Lung (tissue), 16 donors: Measurements from ENCODE around the gene ATG4B. TPM values are rescaled to one million over a fixed set of nuclear protein-coding genes. Genes with fewer than 3 reads are reported as not detected.
"Not testable (repeated sequence)": the region's sequence is repeated elsewhere in the genome, so short reads cannot be mapped to it uniquely, and the experiment has no call there.

Source experiments
- ATAC-seq: fragments of 200-7000 bp; cut with Tn5 transposase; one replicate; pipeline ENCODE4 v1.9.1; 2020; ENCODE audit warnings: moderate number of reproducible peaks; ENCODE audit not compliant: insufficient read depth, low FRiP score
- DNase-seq, 3 donors: peaks; one replicate each; pipeline ENCODE4 v3.0.0-alpha.2; 2013 to 2017
- H3K27ac ChIP-seq, 2 donors: one replicate each; pipeline ENCODE4 v1.5.1; 2013; ENCODE audit warnings: mild to moderate bottlenecking in 2 of 2, moderate library complexity in 2 of 2, control low read depth in 1 of 2, inconsistent platforms in 1 of 2, low read depth in 1 of 2, low read length in 1 of 2
- H3K27me3 ChIP-seq, 3 donors: one replicate each; pipeline ENCODE4 v1.5.1; 2013; ENCODE audit warnings: low read length in 2 of 3; ENCODE audit not compliant: control insufficient read depth in 3 of 3, insufficient read depth in 3 of 3
- H3K36me3 ChIP-seq, 4 donors: one replicate each; pipeline ENCODE4 v1.5.1; 2013; ENCODE audit warnings: low read length in 4 of 4, mild to moderate bottlenecking in 1 of 4, moderate library complexity in 1 of 4; ENCODE audit not compliant: control insufficient read depth in 4 of 4, insufficient read depth in 4 of 4
- H3K4me1 ChIP-seq, 5 donors: one replicate each; pipeline ENCODE4 v1.5.1; 2013; ENCODE audit warnings: low read length in 5 of 5, mild to moderate bottlenecking in 2 of 5, moderate library complexity in 1 of 5; ENCODE audit not compliant: control insufficient read depth in 5 of 5, insufficient read depth in 5 of 5
- H3K4me3 ChIP-seq: one replicate; pipeline ENCODE4 v1.5.1; 2013; ENCODE audit warnings: mild to moderate bottlenecking, control low read depth, moderate library complexity
- H3K9ac ChIP-seq, 2 donors: one replicate each; pipeline ENCODE4 v1.5.1; 2013; ENCODE audit warnings: low read length in 2 of 2, control low read depth in 1 of 2; ENCODE audit not compliant: insufficient read depth in 1 of 2
- H3K9me3 ChIP-seq, 4 donors: one replicate each; pipeline ENCODE4 v1.5.1; 2013; ENCODE audit warnings: low read length in 3 of 4, mild to moderate bottlenecking in 1 of 4, moderate library complexity in 1 of 4; ENCODE audit not compliant: control insufficient read depth in 4 of 4, insufficient read depth in 3 of 4
- CTCF ChIP-seq: IDR thresholded peaks from 2 replicates; pipeline ENCODE4 v1.5.1; 2012; ENCODE audit warnings: mild to moderate bottlenecking; ENCODE audit errors: control extremely low read depth, extremely low read depth
- WGBS, 2 donors: extraction: QIAGEN DNeasy Blood & Tissue Kit; methylation state at CpG; one replicate each; pipeline ENCODE4 v1.1.7; 2013; 5-methylcytosine and 5-hydroxymethylcytosine counted together
- long read RNA-seq, 5 donors: transcript quantifications; one replicate each; lab custom pipeline, GENCODE V29; 2026
- polyA plus RNA-seq, 2 donors: library from polyadenylated mRNA; stranded (reverse); fragments of 200-250 nt; gene quantifications; one replicate each; pipeline ENCODE4 v1.2.1, GENCODE V29; 2013
- total RNA-seq, 2 donors: library from RNA; depleted of rRNA in 1 of 2; stranded (reverse); fragments of >200 nt in 1 of 2; gene quantifications; one replicate each; pipeline ENCODE4 v1.2.1, GENCODE V29; 2014 to 2021
- donor health status: control.
- donor health status: control.
- donor health status: Bipolar disorder and iron deficiency.
- donor health status: healthy.
- donor health status: DM: yes; HTN: yes; CAD: no.

ATG4B gene
- total RNA-seq (10 to 100 TPM; 69.1 to 74.9 TPM), polyA plus RNA-seq (10 to 100 TPM; 45.1 to 55.0 TPM)
- long read RNA-seq, donor 1, transcript ATG4B-205 (13 exons, 2,878 nt): major isoform, 11 of 17 reads
- long read RNA-seq, donor 1, partial matches to known transcripts: 0 of 17 reads
- long read RNA-seq, donor 1, other reads (novel, unspliced or antisense): 0 of 17 reads
- long read RNA-seq, donor 2, partial matches to known transcripts: 0 of 4 reads
- long read RNA-seq, donor 2, other reads (novel, unspliced or antisense): 0 of 4 reads
- long read RNA-seq, donor 3, partial matches to known transcripts: 25 of 34 reads
- long read RNA-seq, donor 3, other reads (novel, unspliced or antisense): 0 of 34 reads
- long read RNA-seq, donor 4, partial matches to known transcripts: 7 of 10 reads
- long read RNA-seq, donor 4, other reads (novel, unspliced or antisense): 0 of 10 reads
- long read RNA-seq, donor 5, transcript ATG4B-205 (13 exons, 2,878 nt): major isoform, 8 of 12 reads
- long read RNA-seq, donor 5, partial matches to known transcripts: 0 of 12 reads
- long read RNA-seq, donor 5, other reads (novel, unspliced or antisense): 0 of 12 reads

GRCh38 chr2:241637018-241637794 is at the start of gene ATG4B, which contains the start of gene THAP4:
Gene ATG4B, plus strand, starts transcription at chr2:241637693. Its CDS starts 22 bp downstream, at chr2:241637715.
Gene THAP4, minus strand, starts transcription at chr2:241637158. Its CDS starts 141 bp downstream, at chr2:241637017.
- peak; percentile 91 for ATAC-seq
- TF ChIP-seq CTCF: no peak
- H3K4me1 ChIP-seq: peaks cover 6 to 26% (median 15%) of the 10 kb centered on the region in 5 donors
- peak; percentile 88 to 94 (median 91) for DNase-seq
- peak within 1 kb of the TSS; percentile 73 to 90 for H3K9ac ChIP-seq
- 0% methylated on average over 116 to 123 of the region's 123 CpGs for WGBS, 2 donors
- no peaks in the 10 kb centered on the region for H3K9me3 ChIP-seq
- peaks cover 0 to 23% (median 17%) of the 10 kb centered on the region in 4 donors for H3K36me3 ChIP-seq
- peak within 1 kb of the TSS; percentile 99 for H3K27ac ChIP-seq
- peak within 1 kb of the TSS; percentile 97 for H3K4me3 ChIP-seq
- H3K27me3 ChIP-seq: no peaks in the 10 kb centered on the region

DNA sequence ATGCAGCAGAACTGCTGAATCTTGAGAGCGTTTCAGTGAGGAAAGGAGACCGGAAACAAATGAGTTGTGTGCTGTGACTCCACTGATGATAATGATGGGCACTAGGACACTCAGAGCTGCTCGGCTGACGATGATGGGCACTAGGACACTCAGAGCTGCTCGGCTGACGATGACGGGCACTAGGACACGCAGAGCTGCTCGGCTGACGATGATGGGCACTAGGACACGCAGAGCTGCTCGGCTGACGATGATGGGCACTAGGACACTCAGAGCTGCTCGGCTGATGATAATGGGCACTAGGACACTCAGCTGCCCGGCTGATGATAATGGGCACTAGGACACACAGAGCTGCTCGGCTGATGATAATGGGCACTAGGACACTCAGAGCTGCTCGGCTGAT is 47.6 kb upstream of the ATG4B start:
- DNase-seq: not testable (repeated sequence)
- 79 to 90% methylated on average over 17 of the region's 17 CpGs for WGBS, 2 donors
- peaks cover 7 to 27% (median 14%) of the 10 kb centered on the region in 4 donors for H3K36me3 ChIP-seq

GRCh38 chr2:241590496-241591455 is 46.7 kb upstream of the ATG4B start:
- H3K4me3 ChIP-seq, H3K27me3 ChIP-seq, DNase-seq, H3K27ac ChIP-seq, ATAC-seq, H3K9ac ChIP-seq, H3K4me1 ChIP-seq: not testable (repeated sequence)
- Histone ChIP-seq H3K9me3 (peaks cover 0 to 15% (median 4%) of the 10 kb centered on the region in 4 donors), H3K36me3 (peaks cover 7 to 22% (median 10%) of the 10 kb centered on the region in 4 donors)
- WGBS, 2 donors: 91 to 93% methylated on average over 33 of the region's 33 CpGs

More for the DNA sequence above, 47.6 kb upstream of the ATG4B start:
- not testable (repeated sequence) for H3K9ac ChIP-seq, H3K27ac ChIP-seq, H3K4me3 ChIP-seq, ATAC-seq, H3K4me1 ChIP-seq, H3K27me3 ChIP-seq
- peaks cover 0 to 19% (median 4%) of the 10 kb centered on the region in 4 donors for H3K9me3 ChIP-seq
